K562 (cell line): ENCODE measurements around the gene TYMP. TPM values are rescaled to one million over a fixed set of nuclear protein-coding genes. Genes with fewer than 3 reads are reported as not detected.
A peak's percentile ranks its signal among the peaks of the same experiment; 100 is the strongest.

Source experiments
- CBX1 ChIP-seq: sonication (generic); IDR thresholded peaks from 2 replicates; pipeline ENCODE4 v1.6.1; 2016; ENCODE audit warnings: antibody characterized with exemption, low read depth, mild to moderate bottlenecking
- HDAC6 ChIP-seq: IDR thresholded peaks from 2 replicates; pipeline ENCODE4 v1.6.1; 2012; ENCODE audit warnings: low read depth, mild to moderate bottlenecking, control low read depth, inconsistent platforms, low read length, moderate library complexity
- JUN ChIP-seq, 2 experiments: sonication (generic) in 1 of 2; formaldehyde crosslinking in 1 of 2; IDR thresholded peaks; 2 replicates each; pipeline versions ENCODE4 v1.6.1 to v1.8.0; 2012 to 2022; ENCODE audit warnings: borderline replicate concordance in 2 of 2, mild to moderate bottlenecking in 2 of 2, improper control_type of control experiment in 1 of 2, low read depth in 1 of 2, low read length in 1 of 2, missing genetic modification reagents in 1 of 2
- LCOR ChIP-seq: sonication (generic); formaldehyde crosslinking; IDR thresholded peaks from 2 replicates; pipeline ENCODE4 v1.8.0; 2022; ENCODE audit warnings: mild to moderate bottlenecking, missing genetic modification reagents
- RB1 ChIP-seq: fragments of 450-650 bp; IDR thresholded peaks from 2 replicates; pipeline ENCODE4 v1.6.1; 2017; ENCODE audit warnings: low read depth, mild to moderate bottlenecking
- RBM34 ChIP-seq: fragments of 200-400 bp; formaldehyde crosslinking; IDR thresholded peaks from 2 replicates; pipeline ENCODE4 v1.6.1; 2018; ENCODE audit warnings: low read length, borderline replicate concordance; ENCODE audit not compliant: insufficient read depth
- RCOR1 ChIP-seq, 2 experiments: IDR thresholded peaks; 2 replicates each; pipeline ENCODE4 v1.6.1; 2012; ENCODE audit warnings: low read depth in 2 of 2, low read length in 2 of 2, borderline replicate concordance in 1 of 2, improper control_type of control experiment in 1 of 2
- SMC3 ChIP-seq: conservative IDR thresholded peaks from 2 replicates; pipeline ENCODE4 v1.6.1; 2011; ENCODE audit warnings: low read depth, low read length, improper control_type of control experiment; ENCODE audit not compliant: insufficient read depth
- ZBED1 ChIP-seq: IDR thresholded peaks from 2 replicates; pipeline ENCODE4 v1.6.1; 2014
- ZBTB1 ChIP-seq: sonication (generic); formaldehyde crosslinking; IDR thresholded peaks from 2 replicates; pipeline ENCODE4 v1.8.1; 2023; ENCODE audit warnings: missing genetic modification reagents, low read depth, mild to moderate bottlenecking, borderline replicate concordance
- ZFP36 ChIP-seq: fragments of 150-350 bp; IDR thresholded peaks from 2 replicates; pipeline ENCODE4 v1.6.1; 2018; ENCODE audit warnings: low read length, low read depth; ENCODE audit not compliant: partially characterized antibody
- ZNF263 ChIP-seq: sonication (generic); formaldehyde crosslinking; IDR thresholded peaks from 2 replicates; pipeline ENCODE4 v1.8.0; 2022; ENCODE audit warnings: mild to moderate bottlenecking, missing genetic modification reagents, borderline replicate concordance
- polyA plus RNA-seq, 8 experiments: library from polyadenylated mRNA; depleted of rRNA in 4 of 8; stranded (reverse) in 5 of 8; unstranded in 3 of 8; fragments of >200 nt; fragmentation: Nextera tagmentation in 2 of 8; fragmentation: Illumina TruSeq in 1 of 8; extraction: Ambion mirVana in 2 of 8; extraction: Trizol in 1 of 8; gene quantifications; 2 replicates each; pipeline versions ENCODE4 v1.2.1 to v1.2.3, GENCODE V29; 2011 to 2014; ENCODE audit warnings: inconsistent platforms in 1 of 8, missing spikeins in 1 of 8
- total RNA-seq, 7 experiments: library from RNA; depleted of rRNA in 6 of 7; stranded (reverse); fragments of >200 nt in 6 of 7; fragmentation: Illumina TruSeq in 2 of 7; extraction: Trizol in 2 of 7; gene quantifications; 2 replicates each; pipeline versions ENCODE4 v1.2.1 to v1.2.3, GENCODE V29; 2011 to 2021; ENCODE audit warnings: low replicate concordance in 1 of 7
- TF ChIP-seq, protein P1 (sequence below): sonication (generic); formaldehyde crosslinking; IDR thresholded peaks from 2 replicates; pipeline ENCODE4 v1.8.1; 2023; ENCODE audit warnings: mild to moderate bottlenecking, missing genetic modification reagents
- TF ChIP-seq, protein P2 (sequence below): fragments of 450-650 bp; IDR thresholded peaks from 2 replicates; pipeline ENCODE4 v1.6.1; 2016
- TF ChIP-seq, protein P3 (sequence below): sonication (generic); formaldehyde crosslinking; IDR thresholded peaks from 2 replicates; pipeline ENCODE4 v1.8.0; 2022; ENCODE audit warnings: missing genetic modification reagents, mild to moderate bottlenecking, moderate library complexity, borderline replicate concordance
- TF ChIP-seq, protein P4 (sequence below), 2 experiments: IDR thresholded peaks; 2 replicates each; pipeline ENCODE4 v1.6.1; 2011; ENCODE audit warnings: borderline replicate concordance in 1 of 2, control low read depth in 1 of 2, low read depth in 1 of 2, low read length in 1 of 2, mild to moderate bottlenecking in 1 of 2, mixed read lengths in 1 of 2, moderate library complexity in 1 of 2; ENCODE audit not compliant: insufficient read depth in 1 of 2, insufficient read length in 1 of 2, poor library complexity in 1 of 2, severe bottlenecking in 1 of 2; ENCODE audit errors: extremely low read depth in 1 of 2
- TF ChIP-seq, protein P5 (sequence below), 2 experiments: IDR thresholded peaks; 2 replicates each; pipeline ENCODE4 v1.6.1; 2012; ENCODE audit warnings: improper control_type of control experiment in 2 of 2, low read depth in 2 of 2, low read length in 2 of 2, borderline replicate concordance in 1 of 2

Gene TYMP
- total and polyA plus RNA-seq, 9 of the 15 experiments (the other 6 are each of a cell fraction or from before 2014, with no cell fraction given) = 0.03 to 4.0 (median 2.4) TPM; not detected in 4

DNA sequence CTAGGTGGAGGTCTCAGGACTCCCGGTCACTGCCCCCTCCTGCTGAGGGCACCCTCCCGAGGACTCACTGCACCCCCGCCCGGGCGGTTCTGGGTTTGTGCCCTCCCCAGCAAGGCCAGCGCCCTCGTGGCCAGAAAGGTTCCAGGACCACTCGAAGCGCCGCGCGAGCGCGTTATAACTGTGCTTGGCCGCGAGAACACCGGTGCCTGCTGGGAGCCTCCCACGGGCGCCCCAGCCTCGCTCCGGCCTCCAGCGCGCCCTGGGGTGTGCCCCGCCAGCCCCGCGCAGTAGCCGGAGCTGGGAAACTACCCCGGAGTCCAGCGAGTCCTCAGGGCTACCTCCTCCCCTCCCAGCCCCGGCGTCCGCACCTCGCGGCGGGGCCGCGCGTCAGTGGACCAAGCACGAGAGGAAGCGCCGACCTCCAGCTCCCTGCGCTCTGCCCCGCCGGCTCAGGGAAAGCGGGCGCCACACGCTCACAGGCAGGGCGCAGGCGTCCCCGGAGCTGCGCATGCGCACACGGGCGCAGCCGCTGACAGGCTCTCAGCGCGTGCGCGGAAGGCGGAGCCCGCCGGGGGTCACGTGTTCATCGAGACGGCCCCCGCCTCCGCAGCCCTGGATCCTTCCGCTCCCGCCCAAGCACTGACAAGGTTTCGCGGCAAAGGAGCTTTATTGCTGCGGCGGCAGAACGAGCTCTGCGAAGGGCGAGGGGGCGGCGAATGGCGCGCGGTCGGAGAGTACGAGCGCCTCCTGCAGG is 4.5 kb downstream of the TYMP start, which contains the start of gene SCO2 (continued):
- TF ChIP-seq, protein P1, sequence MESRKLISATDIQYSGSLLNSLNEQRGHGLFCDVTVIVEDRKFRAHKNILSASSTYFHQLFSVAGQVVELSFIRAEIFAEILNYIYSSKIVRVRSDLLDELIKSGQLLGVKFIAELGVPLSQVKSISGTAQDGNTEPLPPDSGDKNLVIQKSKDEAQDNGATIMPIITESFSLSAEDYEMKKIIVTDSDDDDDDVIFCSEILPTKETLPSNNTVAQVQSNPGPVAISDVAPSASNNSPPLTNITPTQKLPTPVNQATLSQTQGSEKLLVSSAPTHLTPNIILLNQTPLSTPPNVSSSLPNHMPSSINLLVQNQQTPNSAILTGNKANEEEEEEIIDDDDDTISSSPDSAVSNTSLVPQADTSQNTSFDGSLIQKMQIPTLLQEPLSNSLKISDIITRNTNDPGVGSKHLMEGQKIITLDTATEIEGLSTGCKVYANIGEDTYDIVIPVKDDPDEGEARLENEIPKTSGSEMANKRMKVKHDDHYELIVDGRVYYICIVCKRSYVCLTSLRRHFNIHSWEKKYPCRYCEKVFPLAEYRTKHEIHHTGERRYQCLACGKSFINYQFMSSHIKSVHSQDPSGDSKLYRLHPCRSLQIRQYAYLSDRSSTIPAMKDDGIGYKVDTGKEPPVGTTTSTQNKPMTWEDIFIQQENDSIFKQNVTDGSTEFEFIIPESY = peak; percentile 68; the same call in 1 of the 2 replicates
- TF ChIP-seq, protein P2, sequence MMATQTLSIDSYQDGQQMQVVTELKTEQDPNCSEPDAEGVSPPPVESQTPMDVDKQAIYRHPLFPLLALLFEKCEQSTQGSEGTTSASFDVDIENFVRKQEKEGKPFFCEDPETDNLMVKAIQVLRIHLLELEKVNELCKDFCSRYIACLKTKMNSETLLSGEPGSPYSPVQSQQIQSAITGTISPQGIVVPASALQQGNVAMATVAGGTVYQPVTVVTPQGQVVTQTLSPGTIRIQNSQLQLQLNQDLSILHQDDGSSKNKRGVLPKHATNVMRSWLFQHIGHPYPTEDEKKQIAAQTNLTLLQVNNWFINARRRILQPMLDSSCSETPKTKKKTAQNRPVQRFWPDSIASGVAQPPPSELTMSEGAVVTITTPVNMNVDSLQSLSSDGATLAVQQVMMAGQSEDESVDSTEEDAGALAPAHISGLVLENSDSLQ = peak; percentile 47
- TF ChIP-seq, protein P3, sequence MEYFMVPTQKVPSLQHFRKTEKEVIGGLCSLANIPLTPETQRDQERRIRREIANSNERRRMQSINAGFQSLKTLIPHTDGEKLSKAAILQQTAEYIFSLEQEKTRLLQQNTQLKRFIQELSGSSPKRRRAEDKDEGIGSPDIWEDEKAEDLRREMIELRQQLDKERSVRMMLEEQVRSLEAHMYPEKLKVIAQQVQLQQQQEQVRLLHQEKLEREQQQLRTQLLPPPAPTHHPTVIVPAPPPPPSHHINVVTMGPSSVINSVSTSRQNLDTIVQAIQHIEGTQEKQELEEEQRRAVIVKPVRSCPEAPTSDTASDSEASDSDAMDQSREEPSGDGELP (CRISPR knock-in tag) = peak; percentile 71
- TF ChIP-seq ZFP36 (no peak), RCOR1 (IDR thresholded peaks at IDR 0.05; ENCODE audit: borderline replicate concordance in 1 of 2, low read depth in 2 of 2, low read length in 2 of 2) (0 out of 4 replicates have a peak, but pooled peaks of 1 of the 2 experiments have one; percentile 11), HDAC6 (no peak), ZBTB1 (peak; percentile 6; the same call in 1 of the 2 replicates), ZNF263 (CRISPR knock-in tag) (peak; percentile 13; the same call in 1 of the 2 replicates), RB1 (peak; percentile 62; the same call in 1 of the 2 replicates), SMC3 (peak; percentile 5; the same call in 1 of the 2 replicates), CBX1 (peak; percentile 62), JUN (IDR thresholded peaks at IDR 0.05; ENCODE audit: borderline replicate concordance, low read depth, low read length) (no peak), JUN (CRISPR knock-in tag; IDR thresholded peaks at IDR 0.05; ENCODE audit: borderline replicate concordance) (no peak), RBM34 (0 out of 2 replicates have a peak, but pooled peaks have one; percentile 3), LCOR (CRISPR knock-in tag) (peak; percentile 67; the same call in 1 of the 2 replicates), ZBED1 (peak; percentile 24; the same call in 1 of the 2 replicates)
- TF ChIP-seq, protein P4, sequence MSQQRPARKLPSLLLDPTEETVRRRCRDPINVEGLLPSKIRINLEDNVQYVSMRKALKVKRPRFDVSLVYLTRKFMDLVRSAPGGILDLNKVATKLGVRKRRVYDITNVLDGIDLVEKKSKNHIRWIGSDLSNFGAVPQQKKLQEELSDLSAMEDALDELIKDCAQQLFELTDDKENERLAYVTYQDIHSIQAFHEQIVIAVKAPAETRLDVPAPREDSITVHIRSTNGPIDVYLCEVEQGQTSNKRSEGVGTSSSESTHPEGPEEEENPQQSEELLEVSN (IDR thresholded peaks at IDR 0.05; ENCODE audit: borderline replicate concordance in 1 of 2, extremely low read depth in 1 of 2, insufficient read depth in 1 of 2, insufficient read length in 1 of 2, low read depth in 1 of 2, low read length in 1 of 2, poor library complexity in 1 of 2, severe bottlenecking in 1 of 2) = peak; percentile 61 to 83
- TF ChIP-seq, protein P5, sequence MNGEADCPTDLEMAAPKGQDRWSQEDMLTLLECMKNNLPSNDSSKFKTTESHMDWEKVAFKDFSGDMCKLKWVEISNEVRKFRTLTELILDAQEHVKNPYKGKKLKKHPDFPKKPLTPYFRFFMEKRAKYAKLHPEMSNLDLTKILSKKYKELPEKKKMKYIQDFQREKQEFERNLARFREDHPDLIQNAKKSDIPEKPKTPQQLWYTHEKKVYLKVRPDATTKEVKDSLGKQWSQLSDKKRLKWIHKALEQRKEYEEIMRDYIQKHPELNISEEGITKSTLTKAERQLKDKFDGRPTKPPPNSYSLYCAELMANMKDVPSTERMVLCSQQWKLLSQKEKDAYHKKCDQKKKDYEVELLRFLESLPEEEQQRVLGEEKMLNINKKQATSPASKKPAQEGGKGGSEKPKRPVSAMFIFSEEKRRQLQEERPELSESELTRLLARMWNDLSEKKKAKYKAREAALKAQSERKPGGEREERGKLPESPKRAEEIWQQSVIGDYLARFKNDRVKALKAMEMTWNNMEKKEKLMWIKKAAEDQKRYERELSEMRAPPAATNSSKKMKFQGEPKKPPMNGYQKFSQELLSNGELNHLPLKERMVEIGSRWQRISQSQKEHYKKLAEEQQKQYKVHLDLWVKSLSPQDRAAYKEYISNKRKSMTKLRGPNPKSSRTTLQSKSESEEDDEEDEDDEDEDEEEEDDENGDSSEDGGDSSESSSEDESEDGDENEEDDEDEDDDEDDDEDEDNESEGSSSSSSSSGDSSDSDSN (IDR thresholded peaks at IDR 0.05; ENCODE audit: borderline replicate concordance in 1 of 2, low read depth in 2 of 2, low read length in 2 of 2) = peak in 1 of 2 experiments; percentile 43; a peak in 1 of 4 replicates
